OCI-LY3 (cell line): ENCODE measurements around the gene LRCH3.

Source experiments
- H2AFZ ChIP-seq: fragments of 200-600, 300-600 bp; shearing (Covaris generic); 2 replicates; pipeline ENCODE4 v1.6.0; 2014; ENCODE audit warnings: antibody characterized with exemption, low read depth, low read length
- H3K27ac ChIP-seq: fragments of 200-600, 300-600 bp; sonication (generic); 2 replicates; pipeline ENCODE4 v1.5.1; 2014; ENCODE audit warnings: mild to moderate bottlenecking, low read length, moderate library complexity, mixed read lengths
- H3K27me3 ChIP-seq: fragments of 200-600, 300-600 bp; sonication (generic); 2 replicates; pipeline ENCODE4 v1.6.1; 2014; ENCODE audit warnings: low read depth, low read length, mixed read lengths
- H3K36me3 ChIP-seq: fragments of 200-600, 300-600 bp; sonication (generic); replicated peaks from 2 replicates; pipeline ENCODE3; 2014; ENCODE audit warnings: low read depth, low read length, mixed read lengths
- H3K4me1 ChIP-seq: fragments of 300-600, 200-600 bp; sonication (generic); 2 replicates; pipeline ENCODE4 v1.6.1; 2014; ENCODE audit warnings: low read length, mixed read lengths
- H3K4me2 ChIP-seq: fragments of 200-600, 300-600 bp; sonication (generic); 2 replicates; pipeline ENCODE4 v1.6.1; 2014; ENCODE audit warnings: low read length, mixed read lengths
- H3K4me3 ChIP-seq: fragments of 300-600, 200-600 bp; sonication (generic); 2 replicates; pipeline ENCODE4 v1.5.1; 2014; ENCODE audit warnings: antibody characterized with exemption, mild to moderate bottlenecking, low read length, moderate library complexity
- H3K79me2 ChIP-seq: fragments of 300-600, 200-600 bp; shearing (Covaris generic); 2 replicates; pipeline ENCODE4 v1.6.1; 2014; ENCODE audit warnings: mild to moderate bottlenecking, low read length, mixed read lengths
- H3K9ac ChIP-seq: fragments of 300-600, 200-600 bp; shearing (Covaris generic); 2 replicates; pipeline ENCODE4 v1.6.0; 2014; ENCODE audit warnings: mild to moderate bottlenecking, low read length, moderate library complexity
- H3K9me3 ChIP-seq: fragments of 200-600, 300-600 bp; shearing (Covaris generic); 2 replicates; pipeline ENCODE4 v1.6.1; 2014; ENCODE audit warnings: low read length, mixed read lengths; ENCODE audit not compliant: insufficient read depth
- H4K20me1 ChIP-seq: fragments of 200-600, 300-600 bp; sonication (generic); 2 replicates; pipeline ENCODE4 v1.6.1; 2016; ENCODE audit warnings: low read length, mixed read lengths; ENCODE audit not compliant: insufficient read depth
- CTCF ChIP-seq: fragments of 200-600, 300-600 bp; sonication (generic); IDR thresholded peaks from 2 replicates; pipeline ENCODE4 v1.5.1; 2014; ENCODE audit warnings: antibody characterized with exemption, low read length, low read depth
- EZH2phosphoT487 ChIP-seq: fragments of 200-600 bp; shearing (Covaris generic); IDR thresholded peaks from 2 replicates; pipeline ENCODE4 v1.6.1; 2018; ENCODE audit warnings: antibody characterized with exemption, mixed run types, low read depth

The LRCH3 gene

GRCh38 chr3:197841789-197842188 lies 50.7 kb downstream of the LRCH3 start:
- Histone ChIP-seq H3K9me3 (no peaks in the 10 kb centered on the region), H3K9ac (no peak overlapping the region), H3K4me3 (no peak overlapping the region), H4K20me1 (no peaks in the 10 kb centered on the region; the same call in 1 of the 2 replicates), H3K79me2 (no peaks in the 10 kb centered on the region), H3K27me3 (no peaks in the 10 kb centered on the region), H3K4me1 (no peaks in the 10 kb centered on the region), H2AFZ (no peak overlapping the region), H3K4me2 (no peak overlapping the region), H3K27ac (no peak overlapping the region), H3K36me3 (peaks cover 43% of the 10 kb centered on the region)
- TF ChIP-seq EZH2phosphoT487 = no peak
- no peak for TF ChIP-seq CTCF

- H3K27ac ChIP-seq = no peak overlapping the region
- no peak overlapping the region for H3K4me3 ChIP-seq
- no peak overlapping the region for H3K4me2 ChIP-seq
- TF ChIP-seq EZH2phosphoT487 (no peak), CTCF (no peak)
- H3K79me2 ChIP-seq = no peaks in the 10 kb centered on the region
- no peaks in the 10 kb centered on the region; the same call in 1 of the 2 replicates for H4K20me1 ChIP-seq
- no peaks in the 10 kb centered on the region for H3K9me3 ChIP-seq
- H2AFZ ChIP-seq = no peak overlapping the region
- H3K36me3 ChIP-seq = peaks cover 42% of the 10 kb centered on the region
- peaks cover 12% of the 10 kb centered on the region for H3K4me1 ChIP-seq
- H3K27me3 ChIP-seq = no peaks in the 10 kb centered on the region
- H3K9ac ChIP-seq = no peak overlapping the region
These were observed 55.4 kb downstream of the LRCH3 start for GRCh38 chr3:197846491-197846890.

- no peaks in the 10 kb centered on the region for H3K9me3 ChIP-seq
- H4K20me1 ChIP-seq = no peaks in the 10 kb centered on the region; the same call in 1 of the 2 replicates
- H3K27me3 ChIP-seq = no peaks in the 10 kb centered on the region
- H3K79me2 ChIP-seq = no peaks in the 10 kb centered on the region
- H3K9ac ChIP-seq = no peak overlapping the region
- TF ChIP-seq EZH2phosphoT487 (no peak), CTCF (no peak)
- H3K27ac ChIP-seq = peak overlapping the region; percentile 32
- H3K36me3 ChIP-seq = peaks cover 45% of the 10 kb centered on the region
- peak overlapping the region; percentile 57 for H3K4me2 ChIP-seq
- H3K4me1 ChIP-seq = peaks cover 12% of the 10 kb centered on the region
- H3K4me3 ChIP-seq = peak overlapping the region; percentile 48
- H2AFZ ChIP-seq = no peak overlapping the region
These were observed 56.9 kb downstream of the LRCH3 start for GRCh38 chr3:197847866-197848401.

- H3K36me3 ChIP-seq = peaks cover 50% of the 10 kb centered on the region
- H3K27me3 ChIP-seq = no peaks in the 10 kb centered on the region
- no peak overlapping the region for H3K4me3 ChIP-seq
- no peaks in the 10 kb centered on the region for H3K79me2 ChIP-seq
- H3K4me1 ChIP-seq = peaks cover 14% of the 10 kb centered on the region
- no peaks in the 10 kb centered on the region for H3K9me3 ChIP-seq
- no peak for TF ChIP-seq EZH2phosphoT487
- no peak for TF ChIP-seq CTCF
- no peak overlapping the region for H2AFZ ChIP-seq
- H3K27ac ChIP-seq = no peak overlapping the region
- H4K20me1 ChIP-seq = peaks cover 5% of the 10 kb centered on the region; the same call in 1 of the 2 replicates
- no peak overlapping the region for H3K4me2 ChIP-seq
- H3K9ac ChIP-seq = no peak overlapping the region
These were observed 63.7 kb downstream of the LRCH3 start for GRCh38 chr3:197854596-197855343.
